Kidney epithelial cell (primary cell): Measurements from ENCODE around the gene PRKCQ. TPM values are rescaled to one million over a fixed set of nuclear protein-coding genes. Genes with fewer than 3 reads are reported as not detected.

Source experiments
- DNase-seq: peaks from one replicate; pipeline ENCODE4 v3.0.0-alpha.2; 2010; ENCODE audit warnings: low read depth
- H3K27me3 ChIP-seq: 2 replicates; pipeline ENCODE4 v1.6.0; 2011; ENCODE audit warnings: low read length; ENCODE audit not compliant: control insufficient read depth, insufficient read depth
- H3K36me3 ChIP-seq: 2 replicates; pipeline ENCODE4 v1.5.1; 2011; ENCODE audit warnings: low read length; ENCODE audit not compliant: control insufficient read depth, insufficient read depth
- H3K4me3 ChIP-seq: 2 replicates; pipeline ENCODE4 v1.5.1; 2011; ENCODE audit warnings: low read depth, mild to moderate bottlenecking, control low read depth, low read length
- total RNA-seq: library from RNA; depleted of rRNA; stranded (reverse); fragments of >200 nt; gene quantifications from 2 replicates; pipeline ENCODE4 v1.2.3, GENCODE V29; 2015
- TF ChIP-seq, protein P1 (sequence below): IDR thresholded peaks from 2 replicates; pipeline ENCODE4 v1.5.1; 2011; ENCODE audit warnings: mild to moderate bottlenecking, moderate library complexity, low read length, control low read depth, inconsistent platforms; ENCODE audit not compliant: insufficient read depth, poor library complexity, severe bottlenecking

The PRKCQ gene
- total RNA-seq, 1 donor from 2014 or later, result 8.1 TPM

DNA sequence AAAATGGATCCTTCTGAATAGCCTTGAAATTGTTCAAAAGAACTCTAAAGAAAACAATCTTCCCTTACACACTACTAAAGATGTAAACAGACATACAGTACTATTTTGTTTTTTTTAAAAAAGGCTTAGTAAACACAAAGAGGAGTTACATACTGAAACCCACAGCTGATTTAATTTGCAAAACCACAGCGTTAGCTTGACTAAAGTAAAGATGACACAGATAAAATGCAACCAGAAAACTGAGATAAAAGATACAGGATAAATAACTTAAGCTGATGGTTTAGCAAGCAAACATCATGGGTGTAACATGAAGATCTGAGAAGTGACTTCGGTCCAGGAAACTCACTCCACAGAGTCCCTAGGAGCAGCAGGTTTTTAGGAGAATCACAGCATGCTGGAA, 21.8 kb downstream of the PRKCQ start:
- TF ChIP-seq, protein P1, sequence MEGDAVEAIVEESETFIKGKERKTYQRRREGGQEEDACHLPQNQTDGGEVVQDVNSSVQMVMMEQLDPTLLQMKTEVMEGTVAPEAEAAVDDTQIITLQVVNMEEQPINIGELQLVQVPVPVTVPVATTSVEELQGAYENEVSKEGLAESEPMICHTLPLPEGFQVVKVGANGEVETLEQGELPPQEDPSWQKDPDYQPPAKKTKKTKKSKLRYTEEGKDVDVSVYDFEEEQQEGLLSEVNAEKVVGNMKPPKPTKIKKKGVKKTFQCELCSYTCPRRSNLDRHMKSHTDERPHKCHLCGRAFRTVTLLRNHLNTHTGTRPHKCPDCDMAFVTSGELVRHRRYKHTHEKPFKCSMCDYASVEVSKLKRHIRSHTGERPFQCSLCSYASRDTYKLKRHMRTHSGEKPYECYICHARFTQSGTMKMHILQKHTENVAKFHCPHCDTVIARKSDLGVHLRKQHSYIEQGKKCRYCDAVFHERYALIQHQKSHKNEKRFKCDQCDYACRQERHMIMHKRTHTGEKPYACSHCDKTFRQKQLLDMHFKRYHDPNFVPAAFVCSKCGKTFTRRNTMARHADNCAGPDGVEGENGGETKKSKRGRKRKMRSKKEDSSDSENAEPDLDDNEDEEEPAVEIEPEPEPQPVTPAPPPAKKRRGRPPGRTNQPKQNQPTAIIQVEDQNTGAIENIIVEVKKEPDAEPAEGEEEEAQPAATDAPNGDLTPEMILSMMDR, result no peak
- no peaks in the 10 kb centered on the region for H3K36me3 ChIP-seq
- H3K27me3 ChIP-seq, result no peaks in the 10 kb centered on the region
- no peak overlapping the region for H3K4me3 ChIP-seq
- DNase-seq, result no peak

- no peaks in the 10 kb centered on the region for H3K27me3 ChIP-seq
- TF ChIP-seq, protein P1, result no peak
- H3K4me3 ChIP-seq, result no peak overlapping the region
- H3K36me3 ChIP-seq, result no peaks in the 10 kb centered on the region
- DNase-seq, result no peak
These were observed 26.1 kb downstream of the PRKCQ start for GRCh38 chr10:6553937-6554336.

- no peak for DNase-seq
- Histone ChIP-seq H3K27me3 (no peaks in the 10 kb centered on the region), H3K4me3 (no peak overlapping the region), H3K36me3 (no peaks in the 10 kb centered on the region)
- TF ChIP-seq, protein P1, result no peak
These were observed 36.6 kb downstream of the PRKCQ start for GRCh38 chr10:6543431-6544005.

DNA sequence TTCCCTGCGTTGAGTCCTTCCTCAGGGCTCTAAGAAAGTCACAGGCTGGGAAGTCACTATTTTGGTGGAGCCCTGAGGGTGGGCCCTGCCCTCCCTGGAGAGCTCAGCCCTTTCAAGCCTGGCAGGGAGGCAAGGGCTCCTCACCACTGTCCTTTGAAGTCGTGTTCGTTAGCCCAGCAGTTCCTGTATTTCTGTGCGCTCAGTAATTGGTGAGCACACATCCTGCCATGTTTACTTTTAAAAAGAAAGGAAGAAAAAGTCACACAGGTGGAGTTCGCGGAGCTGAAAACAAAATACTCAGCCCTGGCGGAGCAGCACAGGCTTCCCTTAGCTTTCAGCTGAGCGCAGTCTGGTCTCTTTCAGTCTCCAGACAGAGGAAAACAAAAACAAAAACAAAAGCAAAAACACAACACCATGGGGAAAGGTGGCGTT, 37.1 kb downstream of the PRKCQ start:
- DNase-seq, result no peak
- H3K4me3 ChIP-seq, result no peak overlapping the region
- TF ChIP-seq, protein P1, result no peak
- no peaks in the 10 kb centered on the region for H3K36me3 ChIP-seq
- no peaks in the 10 kb centered on the region for H3K27me3 ChIP-seq

GRCh38 chr10:6539833-6540232, 40.2 kb downstream of the PRKCQ start:
- Histone ChIP-seq H3K36me3 (no peaks in the 10 kb centered on the region), H3K27me3 (no peaks in the 10 kb centered on the region), H3K4me3 (no peak overlapping the region)
- TF ChIP-seq, protein P1, result no peak
- DNase-seq, result no peak

DNA sequence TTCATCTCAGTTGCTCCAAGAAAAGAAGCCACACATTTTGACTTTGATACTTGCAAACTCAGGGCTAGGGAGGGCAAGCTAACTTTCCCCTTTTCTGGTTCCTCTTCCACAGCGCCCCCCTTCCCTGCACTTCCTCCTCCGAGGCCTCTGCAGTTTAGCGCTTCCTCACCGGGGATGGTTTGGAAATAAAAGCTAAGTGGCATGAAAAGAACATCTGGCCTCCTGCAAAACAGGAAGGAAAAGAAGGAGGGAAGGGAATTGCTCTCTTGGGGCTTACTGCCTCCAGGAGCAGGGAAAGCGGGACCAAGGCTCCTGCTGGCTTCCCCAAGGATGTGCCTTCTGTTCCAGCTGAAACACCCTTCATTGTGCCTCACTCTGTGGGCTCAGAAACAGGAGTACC, 42.3 kb downstream of the PRKCQ start:
- Histone ChIP-seq H3K27me3 (no peaks in the 10 kb centered on the region), H3K4me3 (no peak overlapping the region), H3K36me3 (no peaks in the 10 kb centered on the region)
- TF ChIP-seq, protein P1, result no peak
- DNase-seq, result no peak
